ENCODE results near the gene ZNF730. TPM values are rescaled to one million over a fixed set of nuclear protein-coding genes. Genes with fewer than 3 reads are reported as not detected.
"Not testable (repeated sequence)": the region's sequence is repeated elsewhere in the genome, so short reads cannot be mapped to it uniquely, and the experiment has no call there.

The ZNF730 gene
- not detected in 2 replicates for total RNA-seq (2014; rRNA removed; shearing (Covaris generic))

- no peak for DNase-seq (ENCODE audit: low spot score)
Observed at GRCh38 chr19:23116802-23117571, at the start of gene ZNF730. Gene ZNF730 (plus strand): TSS chr19:23117025. CDS start chr19:23117174, 149 bp downstream.

GRCh38 chr19:23070353-23071146 is 46.3 kb upstream of the ZNF730 start:
- no peak for DNase-seq (ENCODE audit: low spot score)

GRCh38 chr19:23071147-23071511 is 45.7 kb upstream of the ZNF730 start:
- DNase-seq (ENCODE audit: low spot score), result no peak

GRCh38 chr19:23075031-23075733 is 41.6 kb upstream of the ZNF730 start:
- DNase-seq (ENCODE audit: low spot score), result no peak

GRCh38 chr19:23077776-23078175 is 39.0 kb upstream of the ZNF730 start:
- not testable (repeated sequence) for DNase-seq (ENCODE audit: low spot score)

GRCh38 chr19:23093832-23094231 is 23.0 kb upstream of the ZNF730 start:
- no peak for DNase-seq (ENCODE audit: low spot score)

GRCh38 chr19:23095418-23095817 is 21.4 kb upstream of the ZNF730 start:
- DNase-seq (ENCODE audit: low spot score), result no peak

- no peak for DNase-seq (ENCODE audit: low spot score)
Observed at GRCh38 chr19:23098286-23098685, 18.5 kb upstream of the ZNF730 start.

GRCh38 chr19:23098988-23099387 is 17.8 kb upstream of the ZNF730 start:
- DNase-seq (ENCODE audit: low spot score), result no peak

GRCh38 chr19:23099966-23100365 is 16.9 kb upstream of the ZNF730 start:
- DNase-seq (ENCODE audit: low spot score), result no peak

GRCh38 chr19:23101241-23101640 is 15.6 kb upstream of the ZNF730 start:
- no peak for DNase-seq (ENCODE audit: low spot score)

GRCh38 chr19:23118400-23118799 is 1.6 kb downstream of the ZNF730 start:
- DNase-seq (ENCODE audit: low spot score), result no peak

- DNase-seq (ENCODE audit: low spot score), result not testable (repeated sequence)
Observed at GRCh38 chr19:23134211-23134610, 17.4 kb downstream of the ZNF730 start.

- no peak for DNase-seq (ENCODE audit: low spot score)
Observed at GRCh38 chr19:23145617-23146415, 29.0 kb downstream of the ZNF730 start.

- no peak for DNase-seq (ENCODE audit: low spot score)
Observed at GRCh38 chr19:23160766-23161165, 43.9 kb downstream of the ZNF730 start.

GRCh38 chr19:23168286-23168685 is 51.5 kb downstream of the ZNF730 start:
- DNase-seq (ENCODE audit: low spot score), result not testable (repeated sequence)

- DNase-seq (ENCODE audit: low spot score), result no peak
Observed at GRCh38 chr19:23183251-23183650, 66.4 kb downstream of the ZNF730 start.

GRCh38 chr19:23190341-23190740 is 73.5 kb downstream of the ZNF730 start:
- DNase-seq (ENCODE audit: low spot score), result no peak

Data from HT-29 (cell line).